ENCODE results near the gene TC2N.

- TF ChIP-seq CTCF (IDR thresholded peaks at IDR 0.05), result no peak
- TF ChIP-seq POLR2A (IDR thresholded peaks at IDR 0.05), result no peak
- TF ChIP-seq EP300 (IDR thresholded peaks at IDR 0.05), result no peak
- no peak for TF ChIP-seq POLR2AphosphoS5 (IDR thresholded peaks at IDR 0.05)
Observed at GRCh38 chr14:91869556-91869955, 2.2 kb upstream of the TC2N start.
